A549 (cell line): ENCODE measurements around the gene HINT1.

Experiments
- TF ChIP-seq, protein P1 (sequence below): IDR thresholded peaks from 2 replicates; pipeline ENCODE4 v1.6.1; 2012
- TF ChIP-seq, protein P2 (sequence below): fragments of >200 bp; sonication (Bioruptor Twin); formaldehyde crosslinking; IDR thresholded peaks from 3 replicates; pipeline ENCODE4 v1.5.1; 2016

DNA sequence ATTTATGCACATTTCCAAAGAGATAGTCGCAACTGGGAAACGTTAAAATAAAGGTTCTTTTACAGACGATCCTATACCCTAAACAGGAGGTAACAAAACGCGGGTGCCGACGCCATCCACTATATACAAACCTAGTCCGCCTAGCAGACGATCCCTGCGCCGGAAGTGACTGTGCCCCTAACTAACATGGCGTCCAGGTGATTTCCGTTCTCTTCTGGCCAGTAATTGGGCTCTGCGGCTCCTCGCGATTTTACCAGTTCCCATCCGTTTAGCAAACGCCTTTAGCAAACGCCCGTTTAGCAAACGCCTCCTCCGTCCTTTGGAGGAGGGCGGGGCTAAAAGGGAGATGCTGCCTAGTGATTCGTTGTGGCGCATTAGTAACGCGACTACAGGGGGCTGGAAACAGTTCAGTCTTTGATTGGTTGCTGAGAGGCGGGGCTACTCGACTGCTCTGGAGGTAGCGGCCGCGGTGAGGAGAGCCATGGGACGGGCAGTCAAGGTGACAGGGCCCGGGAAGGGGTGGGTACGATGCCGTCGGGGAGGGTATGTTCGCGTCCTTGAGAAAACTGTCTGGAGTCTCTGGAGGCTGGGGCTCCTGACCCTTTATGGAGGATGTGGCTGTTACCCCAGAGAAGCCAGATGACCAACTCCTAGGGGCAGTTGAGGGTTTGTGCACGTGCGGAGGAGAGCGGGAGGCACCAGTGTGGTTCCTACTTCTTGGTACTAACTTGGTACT lies 5.7 kb upstream of the HINT1 start, which contains the start of gene LYRM7:
- TF ChIP-seq, protein P1, sequence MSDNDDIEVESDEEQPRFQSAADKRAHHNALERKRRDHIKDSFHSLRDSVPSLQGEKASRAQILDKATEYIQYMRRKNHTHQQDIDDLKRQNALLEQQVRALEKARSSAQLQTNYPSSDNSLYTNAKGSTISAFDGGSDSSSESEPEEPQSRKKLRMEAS = peak; percentile 54
- TF ChIP-seq, protein P2, sequence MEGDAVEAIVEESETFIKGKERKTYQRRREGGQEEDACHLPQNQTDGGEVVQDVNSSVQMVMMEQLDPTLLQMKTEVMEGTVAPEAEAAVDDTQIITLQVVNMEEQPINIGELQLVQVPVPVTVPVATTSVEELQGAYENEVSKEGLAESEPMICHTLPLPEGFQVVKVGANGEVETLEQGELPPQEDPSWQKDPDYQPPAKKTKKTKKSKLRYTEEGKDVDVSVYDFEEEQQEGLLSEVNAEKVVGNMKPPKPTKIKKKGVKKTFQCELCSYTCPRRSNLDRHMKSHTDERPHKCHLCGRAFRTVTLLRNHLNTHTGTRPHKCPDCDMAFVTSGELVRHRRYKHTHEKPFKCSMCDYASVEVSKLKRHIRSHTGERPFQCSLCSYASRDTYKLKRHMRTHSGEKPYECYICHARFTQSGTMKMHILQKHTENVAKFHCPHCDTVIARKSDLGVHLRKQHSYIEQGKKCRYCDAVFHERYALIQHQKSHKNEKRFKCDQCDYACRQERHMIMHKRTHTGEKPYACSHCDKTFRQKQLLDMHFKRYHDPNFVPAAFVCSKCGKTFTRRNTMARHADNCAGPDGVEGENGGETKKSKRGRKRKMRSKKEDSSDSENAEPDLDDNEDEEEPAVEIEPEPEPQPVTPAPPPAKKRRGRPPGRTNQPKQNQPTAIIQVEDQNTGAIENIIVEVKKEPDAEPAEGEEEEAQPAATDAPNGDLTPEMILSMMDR = no peak
